ENCODE measurements around the gene EHD1.

Gene EHD1

DNA sequence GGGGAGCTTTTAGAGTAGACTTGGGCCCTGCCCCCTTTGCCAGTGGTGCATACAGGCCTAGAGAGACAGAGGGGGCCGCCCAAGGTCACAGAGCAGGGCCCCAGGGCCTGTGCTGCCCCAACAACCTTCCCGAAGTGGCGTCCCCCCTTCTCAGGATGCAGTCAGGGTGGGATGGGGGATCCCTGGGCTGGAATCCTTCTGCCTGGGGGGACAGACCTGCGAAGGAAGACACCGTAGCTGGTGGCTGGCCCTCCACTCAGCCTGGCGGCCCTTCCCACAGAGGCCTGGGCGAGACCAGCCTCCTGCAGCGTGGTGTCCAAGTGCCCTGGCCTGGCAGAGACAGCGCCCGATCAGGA, 14.4 kb upstream of the EHD1 start:
- TF ChIP-seq, protein P1, sequence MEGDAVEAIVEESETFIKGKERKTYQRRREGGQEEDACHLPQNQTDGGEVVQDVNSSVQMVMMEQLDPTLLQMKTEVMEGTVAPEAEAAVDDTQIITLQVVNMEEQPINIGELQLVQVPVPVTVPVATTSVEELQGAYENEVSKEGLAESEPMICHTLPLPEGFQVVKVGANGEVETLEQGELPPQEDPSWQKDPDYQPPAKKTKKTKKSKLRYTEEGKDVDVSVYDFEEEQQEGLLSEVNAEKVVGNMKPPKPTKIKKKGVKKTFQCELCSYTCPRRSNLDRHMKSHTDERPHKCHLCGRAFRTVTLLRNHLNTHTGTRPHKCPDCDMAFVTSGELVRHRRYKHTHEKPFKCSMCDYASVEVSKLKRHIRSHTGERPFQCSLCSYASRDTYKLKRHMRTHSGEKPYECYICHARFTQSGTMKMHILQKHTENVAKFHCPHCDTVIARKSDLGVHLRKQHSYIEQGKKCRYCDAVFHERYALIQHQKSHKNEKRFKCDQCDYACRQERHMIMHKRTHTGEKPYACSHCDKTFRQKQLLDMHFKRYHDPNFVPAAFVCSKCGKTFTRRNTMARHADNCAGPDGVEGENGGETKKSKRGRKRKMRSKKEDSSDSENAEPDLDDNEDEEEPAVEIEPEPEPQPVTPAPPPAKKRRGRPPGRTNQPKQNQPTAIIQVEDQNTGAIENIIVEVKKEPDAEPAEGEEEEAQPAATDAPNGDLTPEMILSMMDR (IDR thresholded peaks at IDR 0.05) = no peak
- no peak for TF ChIP-seq ZFX (IDR thresholded peaks at IDR 0.05; ENCODE audit: borderline replicate concordance)
- H3K27ac ChIP-seq = peak overlapping the region; percentile 40

DNA sequence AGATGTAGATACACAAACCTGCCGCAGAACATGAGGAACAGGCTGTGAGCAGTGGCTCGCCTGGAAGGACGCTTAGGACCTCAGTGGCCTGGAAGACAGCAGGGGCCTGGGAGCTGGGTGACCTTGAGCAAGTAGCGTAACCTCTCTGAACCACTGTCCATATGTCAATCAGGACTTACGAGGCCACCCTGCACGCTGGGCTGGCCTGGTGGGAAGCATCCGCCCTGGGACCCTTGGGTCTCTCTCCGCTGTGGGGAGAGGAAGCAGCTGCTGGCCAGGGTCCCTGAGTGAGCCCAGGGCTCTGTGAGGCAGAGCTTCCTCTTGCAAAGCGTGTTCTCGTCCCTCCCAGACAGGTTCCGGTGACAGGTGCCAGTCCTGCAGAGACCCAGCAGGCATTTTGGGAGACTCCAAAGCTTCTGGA, 14.0 kb upstream of the EHD1 start:
- no peak for TF ChIP-seq ZFX (IDR thresholded peaks at IDR 0.05; ENCODE audit: borderline replicate concordance)
- TF ChIP-seq, protein P1 (IDR thresholded peaks at IDR 0.05) = no peak
- H3K27ac ChIP-seq = peak overlapping the region; percentile 40; the same call in 1 of the 2 replicates

DNA sequence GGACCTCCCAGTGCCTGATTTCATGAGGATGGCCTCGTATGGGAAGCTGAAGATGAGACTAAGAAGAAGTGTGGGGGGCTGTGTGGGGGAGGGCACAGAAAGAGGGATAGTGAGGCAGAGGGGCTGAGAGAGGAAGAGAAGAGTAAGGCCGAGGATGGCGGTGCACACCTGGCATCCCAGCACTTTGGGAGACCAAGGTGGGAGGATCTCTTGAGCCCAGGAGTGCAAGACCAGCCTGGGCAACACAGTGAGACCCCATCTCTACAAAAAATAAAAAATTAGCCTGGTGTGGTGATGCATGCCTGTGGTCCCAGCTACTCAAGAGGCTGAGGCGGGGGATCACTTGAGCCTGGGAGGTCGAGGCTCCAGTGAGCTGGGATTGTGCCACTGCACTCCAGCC, 13.5 kb upstream of the EHD1 start:
- H3K27ac ChIP-seq = no peak overlapping the region
- no peak for TF ChIP-seq ZFX (IDR thresholded peaks at IDR 0.05; ENCODE audit: borderline replicate concordance)
- TF ChIP-seq, protein P1 (IDR thresholded peaks at IDR 0.05) = no peak

DNA sequence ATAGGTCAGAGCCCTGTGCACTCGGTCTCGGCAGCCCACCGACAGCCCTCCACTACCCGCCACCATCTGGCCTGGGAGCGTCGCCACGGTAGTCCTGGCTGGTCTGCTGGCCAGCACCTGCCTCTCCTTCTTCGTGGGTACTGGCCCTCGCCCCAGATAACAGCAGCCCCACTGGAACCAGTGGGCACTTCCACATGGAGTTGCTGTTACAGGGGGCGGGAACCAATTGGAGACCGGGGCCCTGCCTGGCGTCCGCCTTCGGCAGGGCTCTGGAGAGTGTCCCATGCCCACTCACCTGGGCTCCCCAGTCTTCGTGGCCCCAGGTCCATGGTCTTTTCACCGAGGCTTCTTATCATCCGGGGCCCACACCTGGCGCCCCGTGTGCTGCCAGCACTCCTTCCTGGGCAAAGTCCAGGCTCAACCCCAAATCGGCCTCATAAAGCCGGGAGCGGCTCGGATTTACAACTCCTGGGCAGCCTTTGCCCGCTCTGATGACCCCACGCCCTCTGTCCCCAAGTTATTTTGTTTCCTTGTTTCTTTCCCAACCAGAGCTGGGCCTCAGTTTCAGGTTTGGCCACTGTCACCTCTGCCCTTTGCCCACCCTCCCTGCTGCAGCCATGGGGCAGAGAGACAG, 12.9 kb upstream of the EHD1 start:
- TF ChIP-seq, protein P1 (IDR thresholded peaks at IDR 0.05) = no peak
- no peak for TF ChIP-seq ZFX (IDR thresholded peaks at IDR 0.05; ENCODE audit: borderline replicate concordance)
- no peak overlapping the region for H3K27ac ChIP-seq

DNA sequence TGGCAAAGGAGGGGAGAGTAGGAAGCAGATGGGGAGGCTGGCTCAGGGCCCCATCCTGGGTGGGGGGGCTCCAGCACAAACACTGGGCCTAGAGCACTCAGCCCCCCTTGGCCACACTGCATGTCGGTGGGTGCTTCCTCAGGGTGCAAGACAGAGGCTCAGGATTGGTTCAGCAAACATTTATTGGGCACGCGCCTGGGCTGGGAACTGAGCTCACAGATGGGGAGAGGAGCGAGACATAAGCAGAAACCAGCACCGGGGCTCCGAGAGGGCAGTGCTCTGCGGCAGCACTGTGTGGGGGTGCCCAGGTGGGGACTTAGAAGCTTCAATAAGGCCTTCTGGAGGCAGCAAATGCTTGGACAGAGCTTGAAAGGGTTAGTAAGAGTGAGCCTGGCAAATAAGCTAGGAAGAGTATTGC, 12.1 kb upstream of the EHD1 start:
- no peak overlapping the region for H3K27ac ChIP-seq
- TF ChIP-seq, protein P1 (IDR thresholded peaks at IDR 0.05) = no peak
- no peak for TF ChIP-seq ZFX (IDR thresholded peaks at IDR 0.05; ENCODE audit: borderline replicate concordance)

DNA sequence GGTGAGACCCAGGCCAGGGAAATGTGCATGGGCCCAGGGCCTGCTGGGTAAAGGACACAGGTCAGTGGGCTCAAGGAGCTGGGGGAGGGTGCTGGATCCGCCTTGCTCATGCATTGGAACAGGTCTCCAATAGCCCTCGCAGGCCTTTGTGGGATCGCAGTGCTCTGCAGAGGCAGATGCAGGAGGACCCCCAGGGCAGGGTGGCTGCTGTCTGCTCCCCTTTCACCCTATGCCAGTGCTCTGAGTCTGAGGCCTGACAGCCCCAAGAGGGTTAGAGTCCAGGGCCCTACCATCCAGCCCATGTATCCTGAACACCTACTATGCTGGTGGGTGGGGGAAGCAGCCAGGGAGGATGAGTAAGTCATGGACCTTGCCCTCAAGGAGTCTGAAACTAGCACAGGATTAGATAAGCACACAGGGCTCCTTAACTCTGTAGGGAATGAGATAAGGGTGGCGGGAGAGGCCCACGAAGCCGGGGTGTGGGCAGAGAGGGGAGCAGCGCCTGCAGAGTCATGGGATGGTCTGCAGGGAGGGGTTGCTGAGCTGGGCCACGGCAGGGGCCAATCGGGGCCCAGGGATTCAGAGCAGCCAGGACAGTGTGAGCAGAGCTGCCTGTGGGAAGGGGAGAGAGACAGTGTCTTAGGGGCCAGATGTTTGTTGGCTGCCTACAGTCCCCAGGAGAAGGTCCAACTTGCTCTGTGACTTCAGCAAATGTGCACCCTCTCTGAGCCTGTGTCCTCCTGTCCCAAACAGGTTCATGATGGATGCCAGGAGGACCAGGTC, 10.5 kb upstream of the EHD1 start:
- no peak for TF ChIP-seq ZFX (IDR thresholded peaks at IDR 0.05; ENCODE audit: borderline replicate concordance)
- TF ChIP-seq, protein P1 (IDR thresholded peaks at IDR 0.05) = no peak
- no peak overlapping the region for H3K27ac ChIP-seq

DNA sequence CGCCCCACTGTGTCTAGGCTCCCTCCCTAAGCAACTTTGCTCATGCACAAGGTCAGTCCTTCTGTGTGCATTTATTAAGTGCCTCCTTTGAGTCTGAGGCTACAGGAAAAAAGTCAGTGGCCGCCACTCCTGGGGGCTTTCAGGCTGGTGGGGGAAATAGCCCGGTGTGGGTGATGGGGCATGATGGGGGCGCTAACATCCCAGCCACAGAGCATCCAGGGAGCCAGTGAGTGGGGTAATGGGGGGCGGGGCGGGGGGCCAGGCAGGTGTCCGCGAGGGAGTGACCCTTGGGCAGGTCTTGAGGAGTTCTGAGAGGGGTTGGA, 9.9 kb upstream of the EHD1 start:
- no peak overlapping the region for H3K27ac ChIP-seq
- TF ChIP-seq ZFX (IDR thresholded peaks at IDR 0.05; ENCODE audit: borderline replicate concordance) = no peak
- TF ChIP-seq, protein P1 (IDR thresholded peaks at IDR 0.05) = no peak

Measured in 22Rv1 (cell line).